Measurements from ENCODE around the gene ASTL. TPM values are rescaled to one million over a fixed set of nuclear protein-coding genes. Genes with fewer than 3 reads are reported as not detected.

ASTL gene
- total RNA-seq, 3 donors from 2014 or later (not counting 1 experiment from before 2014, with no cell fraction given), result 5.5 to 11.3 (median 8.8) TPM

- H3K27me3 ChIP-seq (ENCODE audit: control insufficient read depth, insufficient read depth, low read length), result no peaks in the 10 kb centered on the region
- no peak overlapping the region for H3K27ac ChIP-seq (ENCODE audit: low read length)
- no peaks in the 10 kb centered on the region for H3K36me3 ChIP-seq (ENCODE audit: control insufficient read depth, insufficient read depth, low read length)
- WGBS (ENCODE audit: insufficient coverage), result 38% methylated on average over 6 of the region's 6 CpGs
- peaks cover 0 to 3% of the 10 kb centered on the region in 2 donors for H3K9me3 Mint-ChIP-seq
- no peak overlapping the region for H3K4me3 ChIP-seq (ENCODE audit: low read length)
- intact Hi-C loops (cut with micrococcal nuclease), result no loop called here
- peaks cover 18% of the 10 kb centered on the region for H3K9me3 ChIP-seq (ENCODE audit: control insufficient read depth, insufficient read depth, low read length)
- no peak overlapping the region for H3K4me3 Mint-ChIP-seq
- no peaks in the 10 kb centered on the region for H3K4me1 ChIP-seq (ENCODE audit: control insufficient read depth, insufficient read depth, low read length)
- TF ChIP-seq, protein P1, sequence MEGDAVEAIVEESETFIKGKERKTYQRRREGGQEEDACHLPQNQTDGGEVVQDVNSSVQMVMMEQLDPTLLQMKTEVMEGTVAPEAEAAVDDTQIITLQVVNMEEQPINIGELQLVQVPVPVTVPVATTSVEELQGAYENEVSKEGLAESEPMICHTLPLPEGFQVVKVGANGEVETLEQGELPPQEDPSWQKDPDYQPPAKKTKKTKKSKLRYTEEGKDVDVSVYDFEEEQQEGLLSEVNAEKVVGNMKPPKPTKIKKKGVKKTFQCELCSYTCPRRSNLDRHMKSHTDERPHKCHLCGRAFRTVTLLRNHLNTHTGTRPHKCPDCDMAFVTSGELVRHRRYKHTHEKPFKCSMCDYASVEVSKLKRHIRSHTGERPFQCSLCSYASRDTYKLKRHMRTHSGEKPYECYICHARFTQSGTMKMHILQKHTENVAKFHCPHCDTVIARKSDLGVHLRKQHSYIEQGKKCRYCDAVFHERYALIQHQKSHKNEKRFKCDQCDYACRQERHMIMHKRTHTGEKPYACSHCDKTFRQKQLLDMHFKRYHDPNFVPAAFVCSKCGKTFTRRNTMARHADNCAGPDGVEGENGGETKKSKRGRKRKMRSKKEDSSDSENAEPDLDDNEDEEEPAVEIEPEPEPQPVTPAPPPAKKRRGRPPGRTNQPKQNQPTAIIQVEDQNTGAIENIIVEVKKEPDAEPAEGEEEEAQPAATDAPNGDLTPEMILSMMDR (IDR thresholded peaks at IDR 0.05), result no peak
- ATAC-seq, result no peak
- H3K36me3 Mint-ChIP-seq, result no peaks in the 10 kb centered on the region
- H3K4me1 Mint-ChIP-seq, result no peaks in the 10 kb centered on the region
- peak in 1 of 2 donors; percentile 11 for DNase-seq
- no peak overlapping the region for H3K27ac Mint-ChIP-seq
- peaks cover 0 to 5% of the 10 kb centered on the region in 2 donors for H3K27me3 Mint-ChIP-seq (ENCODE audit: low read depth in 2 of 2)
Measured at GRCh38 chr2:96103761-96104486, 34.4 kb downstream of the ASTL start.

DNA sequence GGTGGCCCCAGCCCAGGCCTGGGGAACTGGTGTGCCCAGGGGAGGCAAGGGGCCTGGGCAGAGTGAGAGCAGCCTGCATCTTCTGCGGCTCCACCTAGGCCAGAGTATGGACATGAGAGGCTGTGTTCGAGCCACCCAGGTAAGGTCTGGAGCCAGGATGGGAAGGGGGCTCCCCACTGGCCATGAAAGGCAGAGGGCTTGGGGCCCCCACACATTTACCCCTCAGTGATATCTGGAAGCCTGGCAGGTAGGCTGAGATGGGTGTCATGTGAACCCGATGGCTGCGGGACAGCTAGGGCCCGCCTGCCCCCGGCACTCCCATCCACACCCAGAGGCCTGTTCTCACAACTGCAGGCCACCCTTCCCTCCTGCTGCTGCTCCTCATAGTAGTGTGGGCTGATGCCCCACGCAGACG lies 35.1 kb downstream of the ASTL start:
- WGBS (ENCODE audit: insufficient coverage), result 94% methylated on average over 8 of the region's 8 CpGs
- intact Hi-C loops (cut with micrococcal nuclease), result no loop called here

GRCh38 chr2:96102596-96103186 lies 35.6 kb downstream of the ASTL start:
- H3K4me3 ChIP-seq (ENCODE audit: low read length), result no peak overlapping the region
- no peaks in the 10 kb centered on the region for H3K4me1 ChIP-seq (ENCODE audit: control insufficient read depth, insufficient read depth, low read length)
- H3K27me3 ChIP-seq (ENCODE audit: control insufficient read depth, insufficient read depth, low read length), result no peaks in the 10 kb centered on the region
- TF ChIP-seq, protein P1 (IDR thresholded peaks at IDR 0.05), result no peak
- Mint-ChIP-seq H3K4me3 (no peak overlapping the region), H3K36me3 (no peaks in the 10 kb centered on the region), H3K27me3 (ENCODE audit: low read depth in 2 of 2) (peaks cover 0 to 3% of the 10 kb centered on the region in 2 donors), H3K9me3 (peaks cover 0 to 3% of the 10 kb centered on the region in 2 donors), H3K27ac (no peak overlapping the region), H3K4me1 (no peaks in the 10 kb centered on the region)
- 92% methylated on average over 15 of the region's 15 CpGs for WGBS (ENCODE audit: insufficient coverage)
- ATAC-seq (no peak), DNase-seq (peak in 1 of 2 donors; percentile 9)
- H3K9me3 ChIP-seq (ENCODE audit: control insufficient read depth, insufficient read depth, low read length), result peaks cover 18% of the 10 kb centered on the region
- no peaks in the 10 kb centered on the region for H3K36me3 ChIP-seq (ENCODE audit: control insufficient read depth, insufficient read depth, low read length)
- no peak overlapping the region for H3K27ac ChIP-seq (ENCODE audit: low read length)
- intact Hi-C loops (cut with micrococcal nuclease), result no loop called here

More for the DNA sequence above, 35.1 kb downstream of the ASTL start:
- Mint-ChIP-seq H3K27ac (no peak overlapping the region), H3K4me3 (no peak overlapping the region), H3K27me3 (ENCODE audit: low read depth in 2 of 2) (peaks cover 0 to 5% of the 10 kb centered on the region in 2 donors), H3K9me3 (peaks cover 0 to 3% of the 10 kb centered on the region in 2 donors), H3K4me1 (no peaks in the 10 kb centered on the region), H3K36me3 (no peaks in the 10 kb centered on the region)
- no peaks in the 10 kb centered on the region for H3K4me1 ChIP-seq (ENCODE audit: control insufficient read depth, insufficient read depth, low read length)
- TF ChIP-seq, protein P1 (IDR thresholded peaks at IDR 0.05), result no peak
- no peak overlapping the region for H3K4me3 ChIP-seq (ENCODE audit: low read length)
- no peaks in the 10 kb centered on the region for H3K36me3 ChIP-seq (ENCODE audit: control insufficient read depth, insufficient read depth, low read length)
- peak in 1 of 2 donors; percentile 14 for DNase-seq
- no peak overlapping the region for H3K27ac ChIP-seq (ENCODE audit: low read length)
- no peaks in the 10 kb centered on the region for H3K27me3 ChIP-seq (ENCODE audit: control insufficient read depth, insufficient read depth, low read length)
- peaks cover 18% of the 10 kb centered on the region for H3K9me3 ChIP-seq (ENCODE audit: control insufficient read depth, insufficient read depth, low read length)
- ATAC-seq, result no peak

All from natural killer cell (primary cell).